A204.1 (cell line): ENCODE results near the gene LTF.
"Not testable (repeated sequence)": the region's sequence is repeated elsewhere in the genome, so short reads cannot be mapped to it uniquely, and the experiment has no call there.

Source experiments
- FAIRE-seq: peaks from 2 replicates; lab custom pipeline; 2012; peaks lifted over from hg19 to GRCh38; lab: Jason Lieb, UNC

LTF gene

GRCh38 chr3:46464326-46465195 lies at the start of gene LTF:
LTF (minus strand) TSS chr3:46464905; CDS start chr3:46464867, 38 bp downstream.
- no peak for FAIRE-seq

GRCh38 chr3:46512191-46512749 lies 47.6 kb upstream of the LTF start:
- FAIRE-seq: no peak

DNA sequence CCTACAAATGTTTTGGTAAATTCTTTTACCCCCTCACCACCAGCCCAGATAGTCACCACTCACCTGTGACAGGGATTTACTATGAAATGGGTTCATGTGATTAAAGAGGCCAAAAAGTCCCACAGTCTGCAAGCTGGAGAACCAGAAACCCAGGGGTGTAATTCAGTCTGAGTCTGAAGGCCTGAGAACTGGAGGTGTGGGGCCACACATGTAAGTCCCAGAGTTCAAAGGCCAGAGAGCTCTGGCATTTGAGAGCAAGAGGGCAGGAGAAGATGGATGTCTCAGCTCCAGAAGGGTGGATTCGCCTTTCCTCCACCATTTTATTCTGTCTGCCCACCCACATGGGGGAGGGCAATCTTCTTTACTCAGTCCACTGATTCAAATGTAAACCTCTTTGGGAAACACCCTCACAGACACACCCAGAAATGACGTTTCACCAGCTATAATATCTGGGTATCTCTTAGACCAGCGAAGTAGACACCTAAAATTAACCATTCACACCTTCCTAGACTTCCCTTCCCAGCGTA lies 45.0 kb upstream of the LTF start:
- no peak for FAIRE-seq

DNA sequence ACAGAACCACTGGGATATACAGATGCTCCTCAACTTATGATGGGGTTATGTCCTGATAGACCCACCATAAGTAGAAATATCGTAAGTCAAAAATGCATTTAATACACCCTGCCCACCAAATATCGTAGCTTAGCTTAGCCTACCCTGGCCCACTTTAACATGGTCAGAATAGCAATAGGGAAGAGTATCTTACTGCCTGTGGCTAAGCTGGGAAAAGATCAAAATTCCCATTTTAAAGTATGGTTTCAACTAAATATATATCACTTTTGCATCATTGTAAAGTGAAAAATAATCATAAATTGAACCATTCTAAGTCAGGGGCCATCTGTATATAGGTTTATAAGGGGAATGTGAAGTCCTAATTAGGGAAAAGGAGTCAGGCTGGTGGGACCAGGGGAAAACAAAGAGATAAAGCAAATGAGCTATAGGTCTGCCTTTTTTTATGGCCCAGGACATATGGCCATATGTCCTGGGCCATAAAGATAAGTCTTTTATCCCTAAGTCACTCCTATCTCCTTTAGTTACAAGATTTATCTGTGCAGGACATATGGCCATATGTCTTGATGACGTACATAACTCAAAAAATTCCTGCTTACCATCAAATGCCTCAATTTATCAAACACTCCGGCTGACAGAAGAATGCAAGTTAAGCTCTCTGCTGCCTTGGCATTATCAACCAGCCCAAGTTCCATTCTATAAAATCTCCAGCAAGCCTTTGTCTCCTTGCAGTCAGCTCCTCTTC lies 44.3 kb upstream of the LTF start:
- FAIRE-seq: no peak

- FAIRE-seq: no peak
These were observed 41.8 kb upstream of the LTF start for GRCh38 chr3:46506526-46506925.

DNA sequence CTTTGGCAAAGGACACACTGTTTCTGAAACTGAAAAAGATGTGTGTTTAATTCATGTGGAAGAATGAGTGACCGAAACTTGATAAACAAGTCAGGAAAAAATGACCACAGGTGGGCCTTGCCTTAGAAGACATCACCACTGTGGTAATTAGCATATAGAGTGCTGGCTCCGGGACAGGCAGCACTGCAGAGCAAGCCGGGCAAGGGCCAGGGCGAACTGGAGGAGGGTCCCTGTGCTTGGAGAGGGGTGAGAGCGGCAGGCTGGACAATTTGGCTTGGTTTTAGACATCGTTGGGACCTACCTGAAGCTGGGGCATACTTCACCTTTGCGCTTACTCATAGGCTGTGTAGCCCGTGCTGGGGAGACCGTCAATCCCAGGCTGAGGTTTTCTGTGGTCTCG lies 41.2 kb upstream of the LTF start:
- no peak for FAIRE-seq

GRCh38 chr3:46504789-46505188 lies 40.1 kb upstream of the LTF start:
- FAIRE-seq: no peak

- FAIRE-seq: no peak
These were observed 38.6 kb upstream of the LTF start for GRCh38 chr3:46503200-46503874.

GRCh38 chr3:46501702-46502101 lies 37.0 kb upstream of the LTF start:
- no peak for FAIRE-seq

DNA sequence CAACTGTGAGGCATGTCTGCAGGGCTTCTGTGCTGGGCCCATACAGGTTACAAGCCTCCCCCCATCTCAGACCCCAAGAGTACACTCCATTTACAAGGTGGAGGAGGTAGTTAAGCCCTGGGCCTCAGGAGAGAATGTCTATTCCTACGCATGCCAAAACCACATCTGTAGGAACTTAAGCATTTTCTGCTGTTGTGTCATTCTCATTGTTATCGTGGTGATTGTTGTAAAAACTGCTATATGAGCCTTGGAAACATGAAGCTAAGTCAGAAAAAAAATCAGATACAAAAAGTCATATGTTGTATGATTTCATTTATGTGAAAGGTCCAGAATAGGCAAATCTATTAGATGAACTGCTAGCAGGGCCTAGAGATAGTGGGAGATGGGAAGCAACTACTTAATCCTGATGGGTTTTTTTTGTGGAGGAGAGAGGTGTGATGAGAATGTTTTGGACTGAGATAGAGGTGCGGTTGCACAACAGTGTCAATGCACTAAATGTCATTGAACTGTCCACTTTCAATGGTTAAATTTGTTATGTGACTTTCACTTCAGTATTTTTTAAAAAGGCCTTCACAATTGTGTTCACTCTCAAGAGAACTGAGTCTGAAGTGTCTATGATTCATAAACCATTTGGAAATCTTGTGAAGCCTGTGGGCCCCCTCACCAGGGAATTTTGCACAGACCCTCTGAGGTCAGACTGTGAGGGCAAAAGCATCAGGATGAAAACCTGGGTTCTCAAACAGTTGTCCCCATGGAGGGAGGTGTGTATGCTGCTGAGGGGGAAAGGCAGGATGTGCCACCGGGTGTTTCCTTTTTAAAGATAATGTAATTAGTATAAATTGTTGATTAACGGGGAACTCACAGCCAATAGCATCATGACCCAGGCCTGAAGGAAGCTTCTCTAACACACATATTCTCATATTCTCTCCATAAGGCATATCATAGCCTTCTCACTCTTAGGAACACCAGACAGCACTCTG lies 36.2 kb upstream of the LTF start:
- no peak for FAIRE-seq

DNA sequence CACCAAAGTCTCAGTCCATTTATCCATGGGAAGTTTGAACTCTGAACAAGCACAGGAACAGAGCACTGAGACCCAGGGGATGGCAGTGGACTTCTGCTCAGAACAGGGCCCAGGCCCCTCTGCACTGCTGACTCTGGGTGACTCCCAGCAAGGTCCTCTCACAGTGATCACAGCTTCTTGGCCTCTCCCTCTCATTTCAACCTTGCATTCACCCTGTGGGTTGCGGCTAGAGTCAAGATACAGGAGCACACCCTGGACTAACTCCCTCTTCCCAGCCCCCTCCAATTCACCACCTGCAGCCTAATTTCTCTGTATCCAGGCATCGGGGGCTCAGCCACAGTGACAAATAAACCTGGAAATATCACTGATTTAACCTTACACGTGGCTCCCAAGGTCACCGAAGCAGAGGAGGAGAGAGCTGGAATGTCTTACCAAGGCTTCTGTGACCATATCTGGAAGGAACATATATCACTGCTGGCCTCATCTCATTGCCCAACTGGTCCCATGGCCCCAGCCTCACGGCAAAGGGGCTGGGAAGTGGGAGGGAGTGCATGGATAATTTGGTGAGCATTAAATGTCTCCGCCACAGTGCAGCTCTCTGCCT lies 34.3 kb upstream of the LTF start:
- no peak for FAIRE-seq

DNA sequence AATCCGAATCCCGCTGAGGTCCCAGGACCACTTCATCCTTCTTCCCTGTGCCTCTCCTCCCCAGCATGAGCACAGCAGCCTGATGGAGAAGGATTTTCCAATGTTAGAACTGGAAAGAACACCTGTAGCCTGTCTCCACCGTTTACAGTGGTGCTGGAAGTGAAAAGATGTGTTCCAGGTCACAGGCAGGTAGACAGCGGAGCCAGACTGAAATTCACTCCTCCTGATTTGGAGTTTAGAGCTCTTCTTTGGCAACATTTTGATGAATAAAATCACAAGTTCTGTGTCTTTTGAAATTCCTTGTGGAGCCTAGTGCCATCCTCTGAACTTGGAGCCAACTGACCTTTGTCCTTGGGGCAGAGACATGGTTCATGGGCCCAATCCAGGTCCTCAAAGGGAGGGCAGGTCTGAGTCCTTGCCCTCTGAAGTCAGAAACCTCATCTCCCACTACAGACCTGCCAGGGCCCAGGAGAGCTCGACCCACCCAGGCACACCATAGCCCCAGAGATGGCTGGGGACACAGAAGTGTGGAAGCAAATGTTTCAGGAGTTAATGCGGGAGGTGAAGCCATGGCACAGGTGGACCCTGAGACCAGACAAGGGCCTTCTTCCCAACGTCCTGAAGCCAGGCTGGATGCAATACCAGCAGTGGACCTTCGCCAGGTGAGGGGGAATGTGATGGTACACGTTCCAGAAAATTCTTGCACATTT lies 33.0 kb upstream of the LTF start, which contains the start of gene RTP3:
Gene RTP3, plus strand, starts transcription at position 421 of the 710 bp plus-strand sequence. Its CDS starts 87 bp downstream, at position 508.
- no peak for FAIRE-seq

- FAIRE-seq: no peak
These were observed 32.2 kb upstream of the LTF start for GRCh38 chr3:46496746-46497555.

DNA sequence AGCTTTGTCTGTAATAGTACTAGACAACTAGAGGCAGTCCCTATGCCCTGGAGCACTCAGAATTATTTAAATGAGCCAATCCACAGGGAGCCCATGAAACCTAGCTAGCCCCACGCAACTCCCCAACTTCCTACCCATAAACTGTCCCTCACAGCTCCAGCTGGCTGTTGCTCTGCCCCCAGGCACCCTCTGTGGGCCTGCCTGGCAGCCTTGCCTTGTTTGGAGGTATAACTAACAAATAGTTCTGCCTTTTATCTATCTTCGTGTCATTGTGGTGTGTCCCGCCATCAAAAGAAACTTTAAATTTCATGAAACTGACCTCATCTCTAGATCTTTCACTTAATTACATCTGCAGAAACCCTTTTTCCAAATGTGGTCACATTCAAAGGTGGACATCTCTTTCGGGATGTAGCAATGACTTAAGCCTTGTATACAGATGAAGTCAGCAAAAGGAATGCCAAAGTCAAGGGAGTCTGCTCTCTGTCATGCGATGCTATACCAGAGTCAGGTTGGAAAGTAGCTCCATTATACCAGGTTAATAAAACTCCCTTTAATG lies 31.3 kb upstream of the LTF start:
- no peak for FAIRE-seq

DNA sequence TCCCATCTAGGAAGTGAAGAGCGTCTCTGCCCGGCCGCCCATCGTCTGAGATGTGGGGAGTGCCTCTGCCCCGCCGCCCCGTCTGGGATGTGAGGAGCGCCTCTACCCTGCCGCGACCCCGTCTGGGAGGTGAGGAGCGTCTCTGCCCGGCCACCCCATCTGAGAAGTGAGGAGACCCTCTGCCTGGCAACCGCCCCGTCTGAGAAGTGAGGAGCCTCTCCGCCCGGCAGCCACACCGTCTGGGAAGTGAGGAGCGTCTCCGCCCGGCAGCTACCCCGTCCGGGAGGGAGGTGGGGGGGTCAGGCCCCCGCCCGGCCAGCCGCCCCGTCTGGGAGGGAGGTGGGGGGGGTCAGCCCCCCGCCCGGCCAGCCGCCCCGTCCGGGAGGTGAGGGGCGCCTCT lies 29.8 kb upstream of the LTF start:
- FAIRE-seq: not testable (repeated sequence)

GRCh38 chr3:46492890-46493547 lies 28.3 kb upstream of the LTF start:
- FAIRE-seq: no peak

DNA sequence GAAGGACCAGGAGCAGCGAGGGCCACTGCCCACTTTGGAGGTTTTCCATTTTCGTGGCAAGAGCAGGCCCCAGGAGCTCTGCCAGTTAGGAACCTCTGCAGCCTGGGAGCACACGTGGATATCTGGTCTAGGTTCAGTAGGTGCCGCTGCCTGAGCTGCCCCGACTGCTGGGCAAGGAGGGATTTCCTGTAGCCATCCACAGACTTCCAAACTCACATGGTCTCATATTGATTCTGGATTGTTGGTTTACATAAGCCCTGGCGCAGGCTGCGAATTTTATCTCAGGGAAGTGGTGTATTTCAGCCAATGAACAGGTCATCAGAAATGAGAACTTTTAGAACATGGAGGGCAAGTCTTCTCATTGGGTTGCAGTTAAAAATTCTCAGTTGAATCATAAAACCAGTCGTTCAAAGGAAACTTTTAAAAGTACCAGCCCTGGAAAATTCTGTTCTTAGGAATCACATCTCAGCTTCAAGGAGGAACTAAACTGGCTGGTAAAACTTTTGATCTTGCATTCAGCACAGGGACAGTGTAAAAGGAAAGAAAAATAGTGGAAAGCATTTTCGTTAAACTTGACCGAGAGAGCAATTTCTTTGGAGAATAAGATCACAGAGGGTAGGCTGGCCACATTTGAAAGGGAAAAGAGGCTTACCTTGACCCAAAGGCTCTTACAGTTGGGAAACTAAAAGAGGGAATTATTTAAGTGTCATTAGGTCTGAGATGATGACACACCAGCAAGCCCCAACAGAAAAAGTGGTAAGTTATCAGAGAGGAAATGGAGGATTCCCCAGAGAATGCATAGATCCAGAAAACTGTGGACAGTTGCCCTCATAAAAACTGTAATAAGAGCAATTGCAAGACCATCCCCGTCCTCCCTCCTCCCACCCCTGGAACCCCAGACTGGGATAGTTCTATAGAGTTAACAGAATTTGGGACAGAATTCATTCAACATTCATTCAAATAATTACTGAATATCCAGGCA lies 26.7 kb upstream of the LTF start:
- FAIRE-seq: no peak
